Epithelial cell of esophagus (primary cell): ENCODE measurements around the gene CNOT8.
"Not testable (repeated sequence)": the region's sequence is repeated elsewhere in the genome, so short reads cannot be mapped to it uniquely, and the experiment has no call there.

Experiments used
- DNase-seq: peaks from one replicate; pipeline ENCODE4 v3.0.0; 2010; ENCODE audit warnings: low read depth
- H3K4me3 ChIP-seq: 2 replicates; pipeline ENCODE4 v1.5.1; 2011; ENCODE audit warnings: mild to moderate bottlenecking, low read length, control low read depth
- TF ChIP-seq, protein P1 (sequence below): IDR thresholded peaks from 2 replicates; pipeline ENCODE4 v1.5.1; 2011; ENCODE audit warnings: low read depth, mild to moderate bottlenecking, low read length, control low read depth, inconsistent platforms; ENCODE audit not compliant: insufficient read depth; ENCODE audit errors: missing control alignments

Gene CNOT8

DNA sequence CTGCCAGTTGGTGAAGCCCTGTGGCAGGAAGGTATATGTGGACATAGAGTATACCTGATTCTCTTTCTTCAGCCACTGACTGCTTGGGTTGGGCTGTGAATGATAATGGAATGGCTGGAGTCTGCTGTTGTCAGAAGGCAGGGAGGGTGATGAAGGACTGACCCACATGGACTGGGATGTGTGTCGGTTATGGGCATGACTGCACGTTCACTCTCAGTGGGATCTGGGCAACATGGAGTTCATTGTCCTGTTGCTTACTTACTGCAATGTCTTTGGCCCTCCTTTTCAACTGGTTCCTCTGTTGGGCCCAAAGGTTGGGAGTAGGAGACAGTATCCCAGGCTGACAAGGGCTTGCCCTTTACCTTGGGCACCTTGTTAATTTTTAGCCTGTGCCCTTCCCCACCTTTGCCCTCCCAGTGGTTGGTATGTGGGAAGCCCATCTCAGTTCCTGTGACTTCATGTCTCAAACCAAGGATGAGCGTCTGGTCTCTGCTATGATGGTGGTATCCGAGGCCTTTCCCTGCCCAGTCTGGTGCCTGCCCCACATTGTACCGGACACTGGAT, 42.7 kb upstream of the CNOT8 start:
- DNase-seq, result no peak
- no peak overlapping the region for H3K4me3 ChIP-seq
- TF ChIP-seq, protein P1, sequence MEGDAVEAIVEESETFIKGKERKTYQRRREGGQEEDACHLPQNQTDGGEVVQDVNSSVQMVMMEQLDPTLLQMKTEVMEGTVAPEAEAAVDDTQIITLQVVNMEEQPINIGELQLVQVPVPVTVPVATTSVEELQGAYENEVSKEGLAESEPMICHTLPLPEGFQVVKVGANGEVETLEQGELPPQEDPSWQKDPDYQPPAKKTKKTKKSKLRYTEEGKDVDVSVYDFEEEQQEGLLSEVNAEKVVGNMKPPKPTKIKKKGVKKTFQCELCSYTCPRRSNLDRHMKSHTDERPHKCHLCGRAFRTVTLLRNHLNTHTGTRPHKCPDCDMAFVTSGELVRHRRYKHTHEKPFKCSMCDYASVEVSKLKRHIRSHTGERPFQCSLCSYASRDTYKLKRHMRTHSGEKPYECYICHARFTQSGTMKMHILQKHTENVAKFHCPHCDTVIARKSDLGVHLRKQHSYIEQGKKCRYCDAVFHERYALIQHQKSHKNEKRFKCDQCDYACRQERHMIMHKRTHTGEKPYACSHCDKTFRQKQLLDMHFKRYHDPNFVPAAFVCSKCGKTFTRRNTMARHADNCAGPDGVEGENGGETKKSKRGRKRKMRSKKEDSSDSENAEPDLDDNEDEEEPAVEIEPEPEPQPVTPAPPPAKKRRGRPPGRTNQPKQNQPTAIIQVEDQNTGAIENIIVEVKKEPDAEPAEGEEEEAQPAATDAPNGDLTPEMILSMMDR, result no peak

GRCh38 chr5:154816891-154817492, 41.4 kb upstream of the CNOT8 start:
- TF ChIP-seq, protein P1, result no peak
- DNase-seq, result no peak
- no peak overlapping the region for H3K4me3 ChIP-seq

DNA sequence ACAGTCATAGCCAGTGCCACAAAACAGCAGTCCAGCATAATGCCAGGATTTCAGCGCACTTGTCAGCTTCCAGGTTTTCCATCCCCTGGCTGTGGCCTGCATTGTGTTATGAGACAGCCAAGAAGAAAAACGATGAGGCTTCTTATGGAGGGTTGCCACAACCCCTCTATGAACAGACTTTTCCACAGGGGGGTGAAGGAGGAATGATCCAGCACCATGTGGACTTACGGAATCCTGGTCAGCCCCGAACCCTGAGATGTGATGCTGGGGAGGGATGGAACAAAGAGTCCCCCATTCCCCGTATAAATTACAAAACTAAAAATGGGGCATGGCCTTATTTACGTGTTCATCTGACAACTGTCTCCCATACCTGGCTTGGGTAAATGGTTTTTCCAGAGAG, 40.6 kb upstream of the CNOT8 start:
- DNase-seq, result no peak
- H3K4me3 ChIP-seq, result no peak overlapping the region
- TF ChIP-seq, protein P1, result no peak

DNA sequence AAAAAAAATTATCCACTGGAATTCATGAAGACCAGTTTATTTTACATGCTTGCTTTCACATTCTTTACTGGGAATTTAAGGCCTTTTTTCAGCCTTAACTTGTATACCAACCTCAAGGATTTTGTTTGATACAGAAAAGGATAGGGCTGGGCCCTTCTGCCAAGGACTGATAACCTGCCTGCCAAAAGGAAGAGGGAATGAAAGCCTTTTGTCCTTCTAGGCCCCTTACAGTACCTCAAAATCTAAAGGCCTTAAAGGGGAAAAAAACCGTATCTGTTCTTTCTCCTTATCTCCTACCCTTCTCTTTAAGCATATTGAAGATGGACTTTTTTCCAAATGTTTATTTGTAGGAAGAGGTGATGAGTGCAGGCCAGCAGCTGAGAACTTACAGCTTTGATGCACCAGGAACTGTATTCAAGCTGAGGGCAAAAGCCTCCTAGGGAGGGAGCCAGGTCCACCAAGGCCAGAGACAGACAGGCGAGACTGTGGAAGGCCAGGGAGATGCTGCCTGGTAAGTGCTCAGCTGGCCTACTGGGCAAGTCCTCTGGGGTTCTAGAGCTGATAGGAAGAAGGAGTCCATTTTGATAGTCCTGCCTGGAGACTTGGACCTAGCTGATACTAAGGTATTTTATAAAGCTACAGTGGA, 39.8 kb upstream of the CNOT8 start:
- no peak for DNase-seq
- no peak overlapping the region for H3K4me3 ChIP-seq
- TF ChIP-seq, protein P1, result no peak

GRCh38 chr5:154819546-154819945, 38.9 kb upstream of the CNOT8 start:
- no peak for DNase-seq
- H3K4me3 ChIP-seq, result no peak overlapping the region
- TF ChIP-seq, protein P1, result no peak

- TF ChIP-seq, protein P1, result no peak
- DNase-seq, result no peak
- H3K4me3 ChIP-seq, result no peak overlapping the region
These were observed 38.0 kb upstream of the CNOT8 start for GRCh38 chr5:154820383-154820782.

DNA sequence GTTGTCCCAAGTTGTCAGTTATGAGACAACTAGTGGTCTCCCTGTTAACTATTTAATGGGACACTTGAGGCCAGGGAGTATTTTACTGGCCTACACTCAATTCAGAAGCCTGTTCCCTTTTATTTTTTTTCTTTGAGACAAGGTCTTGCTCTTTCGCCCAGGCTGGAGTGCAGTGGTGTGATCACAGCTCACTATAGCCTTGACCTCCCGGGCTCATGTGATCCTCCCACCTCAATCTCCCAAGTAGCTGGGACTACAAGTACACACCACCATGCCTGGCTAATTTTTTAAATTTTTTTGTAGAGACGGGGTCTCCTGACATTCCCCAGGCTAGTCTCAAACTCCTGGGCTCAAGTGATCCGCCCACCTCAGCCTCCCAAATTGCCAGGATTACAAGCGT, 35.5 kb upstream of the CNOT8 start:
- not testable (repeated sequence) for H3K4me3 ChIP-seq, DNase-seq
